Activated CD8-positive, alpha-beta memory T cell treated with anti-CD3 and anti-CD28 coated beads, Interleukin-2, amount 10 ng/mL, durations not matched to agents 7 days and 5 days (primary cell): ENCODE measurements around the gene METTL16. TPM values are rescaled to one million over a fixed set of nuclear protein-coding genes. Genes with fewer than 3 reads are reported as not detected.
"Not testable (repeated sequence)": the region's sequence is repeated elsewhere in the genome, so short reads cannot be mapped to it uniquely, and the experiment has no call there.

ENCODE experiments used
- ATAC-seq: fragments of 150-1000 bp; cut with Tn5 transposase; one replicate; pipeline ENCODE4 v1.10.0; 2021; ENCODE audit warnings: moderate library complexity
- CTCF ChIA-PET: fragments of 350-600 bp; sonication (Branson Sonifier 250); formaldehyde crosslinking; loops from one replicate; lab custom pipeline; 2021; ENCODE audit warnings: antibody characterized with exemption; lab: Charles Lee
- DNase-seq: peaks from one replicate; pipeline ENCODE4 v3.0.0-alpha.2; 2020
- H3K27ac Mint-ChIP-seq: one replicate; pipeline ENCODE4 v1.8.0; 2021; ENCODE audit warnings: mild to moderate bottlenecking, mixed read lengths
- H3K27me3 Mint-ChIP-seq: one replicate; pipeline ENCODE4 v1.8.0; 2021; ENCODE audit warnings: mixed read lengths
- H3K36me3 Mint-ChIP-seq: one replicate; pipeline ENCODE4 v1.8.0; 2021; ENCODE audit warnings: mild to moderate bottlenecking, mixed read lengths
- H3K4me1 Mint-ChIP-seq: one replicate; pipeline ENCODE4 v1.8.0; 2021; ENCODE audit warnings: mixed read lengths
- H3K4me3 Mint-ChIP-seq: one replicate; pipeline ENCODE4 v1.8.0; 2021; ENCODE audit warnings: mild to moderate bottlenecking, moderate library complexity, mixed read lengths
- H3K9me3 Mint-ChIP-seq: one replicate; pipeline ENCODE4 v1.8.0; 2022; ENCODE audit warnings: low read depth, mixed read lengths
- total RNA-seq, 2 experiments: library from RNA; stranded (reverse); gene quantifications; one replicate each; pipeline ENCODE4 v1.2.3, GENCODE V29; 2021

The METTL16 gene
- total RNA-seq, 2 experiments from 2014 or later = 24.0 to 34.1 TPM

GRCh38 chr17:2521775-2522410, 10.2 kb upstream of the METTL16 start:
- H3K27ac Mint-ChIP-seq, H3K4me1 Mint-ChIP-seq, ATAC-seq, H3K27me3 Mint-ChIP-seq, DNase-seq, H3K9me3 Mint-ChIP-seq, CTCF ChIA-PET, H3K4me3 Mint-ChIP-seq, H3K36me3 Mint-ChIP-seq: not testable (repeated sequence)

- H3K27ac Mint-ChIP-seq = no peak overlapping the region
- no peaks in the 10 kb centered on the region for H3K27me3 Mint-ChIP-seq
- no peaks in the 10 kb centered on the region for H3K9me3 Mint-ChIP-seq
- DNase-seq (no peak), ATAC-seq (no peak)
- CTCF ChIA-PET = no interaction called here
- H3K36me3 Mint-ChIP-seq = no peaks in the 10 kb centered on the region
- H3K4me3 Mint-ChIP-seq = no peak overlapping the region
- no peaks in the 10 kb centered on the region for H3K4me1 Mint-ChIP-seq
These were observed 9.6 kb upstream of the METTL16 start for GRCh38 chr17:2521257-2521656.

- Mint-ChIP-seq H3K27ac (no peak overlapping the region), H3K4me1 (peaks cover 3% of the 10 kb centered on the region), H3K9me3 (no peaks in the 10 kb centered on the region), H3K27me3 (no peaks in the 10 kb centered on the region), H3K4me3 (no peak overlapping the region), H3K36me3 (no peaks in the 10 kb centered on the region)
- DNase-seq = no peak
- no peak for ATAC-seq
- CTCF ChIA-PET = no interaction called here
These were observed 5.9 kb upstream of the METTL16 start for GRCh38 chr17:2517539-2517938.

GRCh38 chr17:2511138-2511461, 588 bp downstream of the METTL16 start:
- peaks cover 14% of the 10 kb centered on the region for H3K36me3 Mint-ChIP-seq
- DNase-seq (no peak), ATAC-seq (no peak)
- no peaks in the 10 kb centered on the region for H3K9me3 Mint-ChIP-seq
- no peaks in the 10 kb centered on the region for H3K27me3 Mint-ChIP-seq
- H3K27ac Mint-ChIP-seq = no peak overlapping the region
- CTCF ChIA-PET = interaction anchor here (0.9 to 2.9 kb wide), 5 partner anchors 11 to 129 kb away, joined by 3 to 12 read pairs (median 5); no protein-coding TSS in a partner anchor
- H3K4me1 Mint-ChIP-seq = peaks cover 14% of the 10 kb centered on the region
- H3K4me3 Mint-ChIP-seq = no peak overlapping the region

GRCh38 chr17:2510559-2510958, 1.1 kb downstream of the METTL16 start:
- CTCF ChIA-PET = interaction anchor here (0.9 to 2.9 kb wide), 6 partner anchors 11 to 128 kb away, joined by 3 to 12 read pairs (median 4); no protein-coding TSS in a partner anchor
- Mint-ChIP-seq H3K36me3 (peaks cover 19% of the 10 kb centered on the region), H3K4me3 (no peak overlapping the region), H3K27me3 (no peaks in the 10 kb centered on the region), H3K9me3 (no peaks in the 10 kb centered on the region), H3K27ac (peak overlapping the region; percentile 67), H3K4me1 (peaks cover 19% of the 10 kb centered on the region)
- no peak for DNase-seq
- ATAC-seq = no peak

GRCh38 chr17:2508035-2508434, 3.7 kb downstream of the METTL16 start:
- no peaks in the 10 kb centered on the region for H3K27me3 Mint-ChIP-seq
- no peak for ATAC-seq
- no peak for DNase-seq
- CTCF ChIA-PET = no interaction called here
- peaks cover 27% of the 10 kb centered on the region for H3K36me3 Mint-ChIP-seq
- H3K9me3 Mint-ChIP-seq = no peaks in the 10 kb centered on the region
- H3K4me1 Mint-ChIP-seq = peaks cover 25% of the 10 kb centered on the region
- no peak overlapping the region for H3K4me3 Mint-ChIP-seq
- H3K27ac Mint-ChIP-seq = no peak overlapping the region

GRCh38 chr17:2507015-2507414, 4.7 kb downstream of the METTL16 start:
- H3K27me3 Mint-ChIP-seq, H3K4me3 Mint-ChIP-seq, DNase-seq, ATAC-seq, CTCF ChIA-PET, H3K27ac Mint-ChIP-seq, H3K9me3 Mint-ChIP-seq: not testable (repeated sequence)
- peaks cover 32% of the 10 kb centered on the region for H3K36me3 Mint-ChIP-seq
- H3K4me1 Mint-ChIP-seq = peaks cover 31% of the 10 kb centered on the region

GRCh38 chr17:2503627-2504026, 8.1 kb downstream of the METTL16 start:
- no peak for ATAC-seq
- H3K9me3 Mint-ChIP-seq = no peaks in the 10 kb centered on the region
- no peaks in the 10 kb centered on the region for H3K27me3 Mint-ChIP-seq
- H3K27ac Mint-ChIP-seq = no peak overlapping the region
- CTCF ChIA-PET = no interaction called here
- peaks cover 39% of the 10 kb centered on the region for H3K36me3 Mint-ChIP-seq
- peaks cover 25% of the 10 kb centered on the region for H3K4me1 Mint-ChIP-seq
- no peak for DNase-seq
- no peak overlapping the region for H3K4me3 Mint-ChIP-seq

GRCh38 chr17:2502871-2503580, 8.7 kb downstream of the METTL16 start:
- CTCF ChIA-PET = no interaction called here
- Mint-ChIP-seq H3K4me3 (no peak overlapping the region), H3K36me3 (peaks cover 33% of the 10 kb centered on the region), H3K27me3 (no peaks in the 10 kb centered on the region), H3K9me3 (no peaks in the 10 kb centered on the region), H3K27ac (no peak overlapping the region), H3K4me1 (peaks cover 20% of the 10 kb centered on the region)
- no peak for DNase-seq
- ATAC-seq = no peak

GRCh38 chr17:2500446-2500845, 11.2 kb downstream of the METTL16 start:
- H3K4me3 Mint-ChIP-seq = no peak overlapping the region
- H3K27me3 Mint-ChIP-seq = no peaks in the 10 kb centered on the region
- no peak for DNase-seq
- H3K4me1 Mint-ChIP-seq = peaks cover 14% of the 10 kb centered on the region
- no peak overlapping the region for H3K27ac Mint-ChIP-seq
- H3K9me3 Mint-ChIP-seq = no peaks in the 10 kb centered on the region
- no peak for ATAC-seq
- CTCF ChIA-PET = interaction anchor here (2.0 kb wide), 1 partner anchor 10 kb away, joined by 5 read pairs; no protein-coding TSS in a partner anchor
- H3K36me3 Mint-ChIP-seq = peaks cover 23% of the 10 kb centered on the region

GRCh38 chr17:2489286-2489685, 22.4 kb downstream of the METTL16 start:
- H3K27ac Mint-ChIP-seq, H3K27me3 Mint-ChIP-seq, H3K4me3 Mint-ChIP-seq, H3K4me1 Mint-ChIP-seq, CTCF ChIA-PET, DNase-seq, ATAC-seq, H3K36me3 Mint-ChIP-seq, H3K9me3 Mint-ChIP-seq: not testable (repeated sequence)

GRCh38 chr17:2487306-2487705, 24.4 kb downstream of the METTL16 start:
- Mint-ChIP-seq H3K36me3 (peaks cover 2% of the 10 kb centered on the region), H3K27me3 (no peaks in the 10 kb centered on the region)
- CTCF ChIA-PET = interaction anchor here (0.7 to 1.1 kb wide), 2 partner anchors 24 to 396 kb away, joined by 3 read pairs; no protein-coding TSS in a partner anchor

GRCh38 chr17:2486709-2487108, 25.0 kb downstream of the METTL16 start:
- H3K4me1 Mint-ChIP-seq = peaks cover 20% of the 10 kb centered on the region
- not testable (repeated sequence) for H3K4me3 Mint-ChIP-seq, H3K9me3 Mint-ChIP-seq, H3K27me3 Mint-ChIP-seq, ATAC-seq, H3K27ac Mint-ChIP-seq, DNase-seq, H3K36me3 Mint-ChIP-seq
- CTCF ChIA-PET = interaction anchor here (0.7 to 1.1 kb wide), 2 partner anchors 24 to 397 kb away, joined by 3 read pairs; no protein-coding TSS in a partner anchor

More at GRCh38 chr17:2487306-2487705, 24.4 kb downstream of the METTL16 start:
- no peak overlapping the region for H3K4me3 Mint-ChIP-seq
- no peaks in the 10 kb centered on the region for H3K9me3 Mint-ChIP-seq
- H3K4me1 Mint-ChIP-seq = peaks cover 14% of the 10 kb centered on the region
- no peak overlapping the region for H3K27ac Mint-ChIP-seq
- DNase-seq = no peak
- ATAC-seq = no peak

- H3K4me1 Mint-ChIP-seq = peaks cover 21% of the 10 kb centered on the region
- no peak for DNase-seq
- H3K27ac Mint-ChIP-seq = no peak overlapping the region
- no peak overlapping the region for H3K4me3 Mint-ChIP-seq
- H3K27me3 Mint-ChIP-seq = no peaks in the 10 kb centered on the region
- no peak for ATAC-seq
- no peaks in the 10 kb centered on the region for H3K9me3 Mint-ChIP-seq
- CTCF ChIA-PET = no interaction called here
- no peaks in the 10 kb centered on the region for H3K36me3 Mint-ChIP-seq
These were observed 25.7 kb downstream of the METTL16 start for GRCh38 chr17:2485970-2486369.
